Neural cell (in vitro differentiated cells): Measurements from ENCODE around the gene ANP32B.

Experiments
- EP300 ChIP-seq: fragments of 450-650 bp; conservative IDR thresholded peaks from 2 replicates; pipeline ENCODE4 v1.6.1; 2014; ENCODE audit warnings: antibody characterized with exemption, mild to moderate bottlenecking, moderate library complexity; ENCODE audit not compliant: poor library complexity, severe bottlenecking
- TAF1 ChIP-seq: IDR thresholded peaks from 2 replicates; pipeline ENCODE4 v1.6.1; 2012; ENCODE audit warnings: low read depth
- TF ChIP-seq, protein P1 (sequence below): fragments of 450-650 bp; IDR thresholded peaks from 2 replicates; pipeline ENCODE4 v1.5.1; 2014; ENCODE audit warnings: antibody characterized with exemption, mild to moderate bottlenecking, moderate library complexity; ENCODE audit not compliant: poor library complexity, severe bottlenecking
- TF ChIP-seq, protein P2 (sequence below): IDR thresholded peaks from 2 replicates; pipeline ENCODE4 v1.6.1; 2012; ENCODE audit warnings: borderline replicate concordance

DNA sequence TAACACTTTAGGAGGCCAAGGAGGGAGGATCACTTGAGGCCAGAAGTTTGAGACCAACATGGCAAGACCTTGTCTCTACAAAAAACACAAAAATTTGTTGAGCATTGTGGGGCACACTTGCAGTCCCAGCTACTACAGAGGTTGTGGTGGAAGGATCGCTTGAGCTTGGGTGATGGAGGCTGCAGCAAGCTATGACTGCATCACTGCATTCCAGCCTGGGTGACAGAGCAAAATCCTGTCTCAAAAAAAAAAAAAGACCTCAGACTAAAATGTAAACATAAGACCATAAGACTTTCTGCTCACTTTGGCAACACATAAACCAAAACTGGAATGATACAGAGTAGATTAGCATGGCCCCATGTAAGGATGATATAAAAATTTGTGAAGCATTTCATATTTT, 48.8 kb downstream of the ANP32B start:
- no peak for TF ChIP-seq TAF1
- TF ChIP-seq, protein P1, sequence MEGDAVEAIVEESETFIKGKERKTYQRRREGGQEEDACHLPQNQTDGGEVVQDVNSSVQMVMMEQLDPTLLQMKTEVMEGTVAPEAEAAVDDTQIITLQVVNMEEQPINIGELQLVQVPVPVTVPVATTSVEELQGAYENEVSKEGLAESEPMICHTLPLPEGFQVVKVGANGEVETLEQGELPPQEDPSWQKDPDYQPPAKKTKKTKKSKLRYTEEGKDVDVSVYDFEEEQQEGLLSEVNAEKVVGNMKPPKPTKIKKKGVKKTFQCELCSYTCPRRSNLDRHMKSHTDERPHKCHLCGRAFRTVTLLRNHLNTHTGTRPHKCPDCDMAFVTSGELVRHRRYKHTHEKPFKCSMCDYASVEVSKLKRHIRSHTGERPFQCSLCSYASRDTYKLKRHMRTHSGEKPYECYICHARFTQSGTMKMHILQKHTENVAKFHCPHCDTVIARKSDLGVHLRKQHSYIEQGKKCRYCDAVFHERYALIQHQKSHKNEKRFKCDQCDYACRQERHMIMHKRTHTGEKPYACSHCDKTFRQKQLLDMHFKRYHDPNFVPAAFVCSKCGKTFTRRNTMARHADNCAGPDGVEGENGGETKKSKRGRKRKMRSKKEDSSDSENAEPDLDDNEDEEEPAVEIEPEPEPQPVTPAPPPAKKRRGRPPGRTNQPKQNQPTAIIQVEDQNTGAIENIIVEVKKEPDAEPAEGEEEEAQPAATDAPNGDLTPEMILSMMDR, result no peak
- TF ChIP-seq, protein P2, sequence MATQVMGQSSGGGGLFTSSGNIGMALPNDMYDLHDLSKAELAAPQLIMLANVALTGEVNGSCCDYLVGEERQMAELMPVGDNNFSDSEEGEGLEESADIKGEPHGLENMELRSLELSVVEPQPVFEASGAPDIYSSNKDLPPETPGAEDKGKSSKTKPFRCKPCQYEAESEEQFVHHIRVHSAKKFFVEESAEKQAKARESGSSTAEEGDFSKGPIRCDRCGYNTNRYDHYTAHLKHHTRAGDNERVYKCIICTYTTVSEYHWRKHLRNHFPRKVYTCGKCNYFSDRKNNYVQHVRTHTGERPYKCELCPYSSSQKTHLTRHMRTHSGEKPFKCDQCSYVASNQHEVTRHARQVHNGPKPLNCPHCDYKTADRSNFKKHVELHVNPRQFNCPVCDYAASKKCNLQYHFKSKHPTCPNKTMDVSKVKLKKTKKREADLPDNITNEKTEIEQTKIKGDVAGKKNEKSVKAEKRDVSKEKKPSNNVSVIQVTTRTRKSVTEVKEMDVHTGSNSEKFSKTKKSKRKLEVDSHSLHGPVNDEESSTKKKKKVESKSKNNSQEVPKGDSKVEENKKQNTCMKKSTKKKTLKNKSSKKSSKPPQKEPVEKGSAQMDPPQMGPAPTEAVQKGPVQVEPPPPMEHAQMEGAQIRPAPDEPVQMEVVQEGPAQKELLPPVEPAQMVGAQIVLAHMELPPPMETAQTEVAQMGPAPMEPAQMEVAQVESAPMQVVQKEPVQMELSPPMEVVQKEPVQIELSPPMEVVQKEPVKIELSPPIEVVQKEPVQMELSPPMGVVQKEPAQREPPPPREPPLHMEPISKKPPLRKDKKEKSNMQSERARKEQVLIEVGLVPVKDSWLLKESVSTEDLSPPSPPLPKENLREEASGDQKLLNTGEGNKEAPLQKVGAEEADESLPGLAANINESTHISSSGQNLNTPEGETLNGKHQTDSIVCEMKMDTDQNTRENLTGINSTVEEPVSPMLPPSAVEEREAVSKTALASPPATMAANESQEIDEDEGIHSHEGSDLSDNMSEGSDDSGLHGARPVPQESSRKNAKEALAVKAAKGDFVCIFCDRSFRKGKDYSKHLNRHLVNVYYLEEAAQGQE, result no peak
- TF ChIP-seq EP300, result no peak
